Stomach (tissue), 4 donors: Measurements from ENCODE around the gene SLC44A1.

Experiments
- CTCF ChIP-seq, 7 experiments: fragments of 450-650 bp in 4 of 7; fragments of 200-600 bp in 3 of 7; sonication (generic) in 3 of 7; IDR thresholded peaks; one replicate each; pipeline ENCODE4 v1.5.1; 2016 to 2019; ENCODE audit warnings: antibody characterized with exemption in 7 of 7, control low read depth in 2 of 7, mild to moderate bottlenecking in 1 of 7
- EP300 ChIP-seq: sonication (generic); formaldehyde crosslinking; IDR thresholded peaks from one replicate; pipeline ENCODE4 v1.6.1; 2017; ENCODE audit warnings: antibody characterized with exemption
- POLR2A ChIP-seq, 4 donors: fragments of 450-650 bp; IDR thresholded peaks; one replicate each; pipeline ENCODE4 v1.6.1; 2016; ENCODE audit warnings: antibody characterized with exemption in 4 of 4, control low read depth in 2 of 4, mild to moderate bottlenecking in 1 of 4, moderate library complexity in 1 of 4
- POLR2AphosphoS5 ChIP-seq, 3 donors: sonication (generic); formaldehyde crosslinking; IDR thresholded peaks; one replicate each; pipeline ENCODE4 v1.6.1; 2016; ENCODE audit warnings: antibody characterized with exemption in 3 of 3

GRCh38 chr9:105328872-105329718, 84.6 kb downstream of the SLC44A1 start:
- TF ChIP-seq POLR2A (IDR thresholded peaks at IDR 0.05) (no peak), CTCF (IDR thresholded peaks at IDR 0.05) (no peak), POLR2AphosphoS5 (IDR thresholded peaks at IDR 0.05) (no peak), EP300 (no peak)
